ENCODE measurements around the gene KIDINS220.

The KIDINS220 gene

DNA sequence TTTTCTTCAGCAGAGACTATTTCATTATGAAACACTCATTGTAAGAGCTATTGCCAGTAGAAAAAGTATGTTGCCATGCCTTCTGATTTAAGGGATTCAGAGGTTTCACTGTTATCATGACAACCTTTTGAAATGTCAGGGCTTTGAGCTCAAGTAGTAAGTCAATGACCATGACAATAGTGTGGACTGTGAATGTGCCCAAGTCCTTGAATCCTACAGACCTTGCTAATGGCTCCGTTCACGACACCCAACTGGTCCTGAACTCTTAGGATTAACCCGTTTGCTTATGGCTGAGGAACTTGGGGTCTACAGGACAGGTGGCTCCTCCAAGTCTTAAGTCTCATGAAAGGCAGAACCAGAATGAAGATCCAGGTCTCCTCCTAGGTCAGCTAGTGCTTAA is 17.6 kb upstream of the KIDINS220 start:
- Histone ChIP-seq H3K27ac (no peak overlapping the region), H3K4me3 (no peak overlapping the region)

DNA sequence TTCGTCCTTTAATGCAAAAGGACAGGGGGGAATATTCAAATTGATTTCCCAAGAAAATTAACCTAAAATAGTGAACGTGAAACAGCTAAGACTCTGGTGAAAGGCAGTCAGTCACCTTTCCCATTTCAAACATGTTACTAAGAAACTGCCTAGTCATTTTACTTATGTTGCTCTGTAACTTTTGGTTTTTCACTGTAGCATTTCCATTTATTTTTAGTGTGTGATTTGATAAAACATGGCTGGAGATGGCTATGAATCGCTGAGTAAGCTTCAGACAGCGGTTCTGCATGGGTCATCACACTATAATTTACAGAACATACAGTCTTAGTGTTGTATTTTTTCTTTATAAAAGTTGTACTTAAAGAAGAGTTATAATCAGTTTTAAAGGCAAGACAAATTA is 16.0 kb upstream of the KIDINS220 start:
- H3K4me3 ChIP-seq, result no peak overlapping the region
- H3K27ac ChIP-seq, result no peak overlapping the region

DNA sequence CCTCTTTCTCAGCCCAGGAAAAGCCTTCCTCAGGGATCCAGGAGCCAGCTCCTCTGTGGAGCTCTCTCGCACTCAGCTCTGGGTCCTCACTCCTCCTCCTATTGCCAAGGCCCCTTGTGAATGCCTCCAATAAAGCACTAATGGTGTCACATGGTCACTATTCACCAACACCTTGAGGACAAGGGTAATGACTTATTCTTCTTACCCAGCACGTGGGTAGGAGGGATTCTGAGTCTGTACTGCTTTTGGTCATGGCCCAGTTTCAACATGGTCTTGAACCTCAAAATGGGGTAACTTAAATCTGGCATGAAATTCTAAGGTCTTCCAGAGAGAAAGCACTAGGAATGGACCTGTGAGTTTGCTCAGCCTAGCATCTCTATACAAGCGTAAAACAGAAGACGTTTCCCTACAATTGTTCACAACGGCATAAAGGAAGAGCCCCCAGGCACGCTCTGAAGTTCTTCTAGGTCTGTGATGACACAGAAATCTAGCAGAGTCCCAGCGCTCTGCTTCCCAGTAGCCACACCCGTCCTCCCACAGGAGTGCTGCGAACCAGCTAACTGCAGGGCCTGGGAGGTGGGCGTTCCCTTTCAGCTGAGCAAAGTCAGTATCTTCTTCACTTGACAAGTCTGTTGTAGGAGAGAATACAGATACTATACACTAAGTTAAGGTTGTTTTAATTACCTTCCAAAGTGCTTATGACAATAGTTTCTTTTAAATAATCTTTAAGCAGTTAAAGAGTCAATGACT is 14.6 kb upstream of the KIDINS220 start:
- no peak overlapping the region for H3K27ac ChIP-seq
- H3K4me3 ChIP-seq, result no peak overlapping the region

DNA sequence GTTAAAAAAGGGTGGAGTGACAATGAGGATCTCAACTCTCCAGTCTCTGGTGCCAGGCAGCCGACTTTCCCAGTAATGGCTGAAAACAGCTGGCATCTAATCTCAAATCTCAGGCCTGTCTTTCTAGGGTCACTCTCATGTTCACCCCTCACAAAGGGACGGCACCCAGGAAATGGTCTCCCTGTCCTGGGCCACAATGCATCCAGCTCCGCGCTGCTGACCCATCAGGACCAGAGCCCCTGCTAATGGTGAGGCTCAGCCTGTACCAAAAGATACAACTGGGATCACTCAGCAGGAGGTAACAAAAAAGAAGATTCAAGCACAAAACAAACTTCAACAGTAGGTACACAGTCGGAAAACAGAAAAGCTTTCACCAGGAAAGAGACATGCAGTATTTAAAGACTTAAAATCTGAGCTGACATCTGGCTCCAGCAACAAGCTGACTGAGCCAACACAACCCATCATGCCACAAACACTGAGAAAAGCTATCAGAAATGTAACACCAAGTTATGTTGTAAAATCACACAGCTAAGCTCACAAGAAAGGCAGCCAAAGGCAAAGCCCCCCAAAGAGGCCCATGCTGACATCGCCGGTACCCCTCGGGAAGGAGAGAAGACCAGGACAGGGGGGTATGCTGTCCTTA is 13.6 kb upstream of the KIDINS220 start:
- no peak overlapping the region for H3K27ac ChIP-seq
- H3K4me3 ChIP-seq, result no peak overlapping the region

DNA sequence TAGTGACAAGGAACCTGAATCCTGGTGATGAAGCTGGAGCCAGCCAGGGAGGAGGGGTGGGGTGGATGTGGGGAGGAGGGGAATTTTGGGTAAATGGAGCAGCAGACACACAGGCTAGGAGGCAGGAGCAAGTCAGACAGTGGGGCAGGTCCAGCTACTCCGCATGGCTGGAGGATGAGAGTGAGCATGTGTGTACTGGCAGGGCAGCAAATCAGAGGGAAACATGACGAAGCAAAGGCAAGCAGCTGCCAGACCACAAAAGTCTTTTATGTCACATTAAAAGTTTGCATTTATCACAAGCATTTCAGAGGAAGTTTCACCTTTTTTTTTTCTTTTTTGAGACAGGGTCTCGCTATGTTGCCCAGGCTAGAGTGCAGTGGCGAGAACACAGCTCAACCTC is 11.9 kb upstream of the KIDINS220 start:
- Histone ChIP-seq H3K4me3 (no peak overlapping the region), H3K27ac (no peak overlapping the region)

DNA sequence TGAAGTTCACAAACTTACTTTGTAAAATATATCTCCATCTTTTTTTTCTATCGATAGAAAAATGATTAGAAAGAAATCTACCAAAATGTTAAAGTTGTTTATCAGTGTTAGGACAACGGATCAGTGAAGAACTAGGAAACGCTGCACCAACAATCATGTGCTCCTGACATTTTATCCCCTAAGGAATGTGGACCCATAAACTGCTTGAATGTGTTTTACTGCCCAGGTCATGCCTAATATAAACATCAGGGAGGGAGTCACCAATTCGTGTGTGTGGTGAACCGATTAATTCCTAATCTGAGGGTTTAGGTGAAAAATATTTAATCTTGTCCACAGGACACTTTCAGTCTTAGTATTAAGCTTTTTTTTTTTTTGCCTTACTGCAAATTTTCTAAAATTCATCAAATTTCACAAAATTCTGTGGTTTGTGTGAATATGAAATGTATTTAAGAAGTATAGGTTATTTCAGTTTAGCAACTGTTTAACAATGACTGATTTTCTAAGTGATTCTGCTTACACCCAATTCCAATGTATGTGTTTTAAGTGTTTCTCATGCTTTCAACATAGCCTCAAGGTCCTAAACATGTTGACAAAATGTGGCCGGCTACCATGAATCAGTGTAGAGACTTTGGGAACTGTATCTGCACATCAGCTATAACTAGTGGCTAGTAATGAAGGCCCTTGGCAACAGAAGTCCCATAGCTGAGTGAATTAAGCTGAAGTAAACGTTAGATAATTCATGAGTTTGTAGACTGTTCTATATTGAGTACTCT is 11.1 kb upstream of the KIDINS220 start:
- Histone ChIP-seq H3K4me3 (no peak overlapping the region), H3K27ac (no peak overlapping the region)

DNA sequence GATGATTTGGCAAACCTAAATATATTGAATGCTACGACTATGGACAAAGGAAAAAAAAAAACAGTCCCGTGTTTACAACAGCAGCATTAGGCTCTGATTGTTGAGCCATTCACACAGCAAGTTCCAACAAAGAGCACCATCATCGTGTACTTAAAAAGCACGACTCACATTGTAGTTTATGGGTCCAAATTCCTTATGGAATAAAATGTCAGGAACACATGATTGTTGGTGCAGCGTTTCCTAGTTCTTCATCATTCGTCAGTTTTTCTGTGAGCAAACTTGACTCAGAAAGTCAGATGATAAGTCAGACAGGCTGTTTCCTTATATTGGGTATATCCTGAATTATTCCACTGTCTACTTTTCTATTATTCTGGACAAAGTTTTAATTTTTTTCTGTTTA is 10.0 kb upstream of the KIDINS220 start:
- no peak overlapping the region for H3K4me3 ChIP-seq
- no peak overlapping the region for H3K27ac ChIP-seq

DNA sequence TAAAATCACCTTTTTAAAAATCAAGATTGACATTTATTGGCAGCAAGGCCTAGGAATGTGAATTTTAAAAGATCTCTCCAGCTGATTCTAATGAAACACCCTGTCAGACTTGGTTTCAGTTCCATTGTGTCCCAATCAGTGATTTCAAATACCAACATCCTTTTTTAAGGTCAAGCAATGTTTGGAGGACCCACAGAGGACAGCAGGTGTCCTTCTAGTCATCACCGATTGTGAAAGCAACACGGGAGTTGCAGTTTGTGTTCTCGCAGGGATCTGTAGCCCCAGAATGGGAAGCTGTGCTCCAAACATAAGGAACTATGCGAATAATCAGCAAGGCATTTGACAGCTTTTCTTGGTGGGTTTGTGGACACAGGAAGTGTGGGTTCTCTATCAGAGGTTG is 4.5 kb upstream of the KIDINS220 start:
- no peak overlapping the region for H3K4me3 ChIP-seq
- H3K27ac ChIP-seq, result no peak overlapping the region

DNA sequence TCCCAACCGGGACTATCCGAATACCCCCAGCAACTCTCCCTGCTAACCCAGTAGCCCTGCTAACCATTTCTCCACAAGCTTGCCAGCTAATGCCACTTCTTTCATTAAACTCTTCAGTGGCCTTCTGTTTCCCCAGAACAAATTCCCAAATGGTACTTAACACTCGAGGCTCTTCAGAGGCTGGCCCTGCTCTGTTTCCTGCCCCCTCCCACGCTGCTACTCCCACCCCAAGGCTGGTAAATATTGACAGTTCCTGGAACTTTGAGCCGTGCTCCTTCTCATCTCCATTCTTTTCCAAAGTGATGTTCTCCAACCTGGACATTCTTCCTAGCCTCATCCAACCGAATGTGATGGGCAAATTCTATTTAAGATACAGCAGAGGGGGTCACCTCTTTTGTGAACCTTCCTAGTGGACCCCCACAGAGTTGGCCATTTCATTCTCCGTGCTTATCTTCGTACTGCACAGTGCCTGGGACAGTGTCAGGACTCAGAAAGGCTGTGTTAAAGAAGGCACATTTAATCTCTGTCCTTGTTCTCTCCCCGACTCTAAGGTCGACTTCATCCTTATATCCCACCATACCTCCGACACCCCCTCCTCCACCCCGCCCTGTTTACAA is 3.2 kb upstream of the KIDINS220 start:
- no peak overlapping the region for H3K4me3 ChIP-seq
- H3K27ac ChIP-seq, result no peak overlapping the region

DNA sequence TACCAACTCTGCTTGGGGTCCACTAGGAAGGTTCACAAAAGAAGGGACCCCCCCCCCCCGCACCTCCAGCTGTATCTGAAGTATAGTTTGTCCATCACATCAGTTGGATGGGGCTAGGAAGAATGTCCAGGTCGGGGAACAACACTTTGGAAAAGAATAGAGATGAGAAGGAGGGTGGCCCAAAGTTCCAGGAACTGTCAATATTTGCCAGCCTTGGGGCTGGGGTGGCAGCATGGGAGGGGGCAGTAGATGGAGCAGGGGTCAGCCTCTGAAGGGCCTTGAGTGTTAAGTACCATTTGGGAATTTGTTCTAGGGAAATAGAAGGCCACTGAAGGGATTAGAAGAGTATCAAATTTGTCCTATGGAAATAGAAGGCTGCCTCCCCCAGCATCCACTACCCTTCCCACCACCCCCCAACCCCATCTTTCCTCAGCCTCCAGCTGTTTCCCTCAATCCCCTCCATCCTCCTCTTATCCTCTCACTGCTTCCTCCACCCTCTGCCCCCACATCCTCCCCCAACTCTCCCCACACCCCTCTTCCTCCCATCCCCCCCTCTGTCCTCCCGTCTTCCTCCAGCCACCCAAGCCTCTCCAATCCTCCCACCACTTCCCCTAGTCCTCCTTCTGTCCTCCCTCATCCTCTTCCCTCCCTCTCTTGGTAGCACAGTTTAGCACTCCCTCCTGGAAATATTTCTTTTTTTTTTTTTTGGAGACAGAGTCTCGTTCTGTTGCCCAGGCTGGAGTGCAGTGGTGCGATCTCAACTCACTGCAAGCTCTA is 2.0 kb upstream of the KIDINS220 start:
- no peak overlapping the region for H3K4me3 ChIP-seq
- no peak overlapping the region for H3K27ac ChIP-seq

DNA sequence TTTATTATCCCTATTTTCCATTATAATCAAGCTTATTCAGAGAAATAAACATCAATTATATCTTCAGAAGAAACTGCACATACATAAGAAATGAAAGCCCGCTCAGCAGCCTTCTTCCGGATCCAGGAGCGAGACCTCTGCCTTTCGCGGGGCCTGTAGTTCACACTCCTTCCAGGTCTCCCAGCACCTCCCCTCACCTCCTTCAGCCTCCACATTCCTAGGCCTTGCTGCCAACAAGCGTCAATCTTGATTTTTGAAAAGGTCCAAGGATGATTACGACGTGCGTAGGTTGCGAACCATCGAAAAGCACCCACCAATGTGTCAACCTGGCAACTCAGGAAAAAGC is 355 bp upstream of the KIDINS220 start:
- peak overlapping the region; percentile 11 to 100 (median 98) for H3K4me3 ChIP-seq
- peak overlapping the region in 5 of 21 experiments; percentile 7 to 95 (median 91) for H3K27ac ChIP-seq

DNA sequence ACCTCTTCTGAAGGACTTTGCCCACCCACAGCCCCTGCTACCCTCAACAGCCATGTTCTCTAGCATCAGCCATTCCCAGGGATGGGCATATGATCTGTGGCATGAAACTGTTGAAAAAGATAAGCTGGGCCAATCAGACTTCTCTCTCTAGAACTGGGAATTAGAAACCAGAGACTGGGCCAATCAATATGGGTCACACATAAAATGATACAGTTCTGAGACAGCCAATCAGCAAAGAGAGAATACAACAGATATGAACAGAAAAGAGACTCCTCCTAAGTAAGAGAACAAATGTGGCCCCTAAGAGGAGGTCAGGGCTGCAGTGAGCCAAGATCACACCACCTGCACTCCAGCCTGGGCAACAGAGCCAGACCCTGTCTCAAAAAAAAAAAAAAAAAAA is 2.1 kb downstream of the KIDINS220 start:
- no peak overlapping the region for H3K4me3 ChIP-seq
- no peak overlapping the region for H3K27ac ChIP-seq

DNA sequence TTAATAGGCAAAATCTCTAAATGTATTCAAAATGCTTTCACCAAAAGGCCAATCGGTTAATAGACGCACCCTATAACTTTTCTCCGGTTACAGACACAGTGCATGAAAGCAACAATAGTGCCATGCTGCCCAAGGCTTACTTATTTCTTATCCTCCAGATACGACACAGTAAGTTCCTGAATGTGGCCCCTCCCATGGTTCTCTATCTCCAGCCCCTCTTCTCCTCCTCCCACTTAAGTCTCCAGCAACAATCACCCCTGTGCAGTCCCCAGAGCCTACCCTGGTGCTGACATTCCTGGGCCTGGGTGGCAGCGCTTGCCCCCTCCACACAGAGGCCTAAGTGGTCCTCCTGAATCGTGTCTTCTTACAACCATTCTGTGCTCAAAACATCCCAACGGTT is 3.6 kb downstream of the KIDINS220 start:
- no peak overlapping the region for H3K4me3 ChIP-seq
- no peak overlapping the region for H3K27ac ChIP-seq

DNA sequence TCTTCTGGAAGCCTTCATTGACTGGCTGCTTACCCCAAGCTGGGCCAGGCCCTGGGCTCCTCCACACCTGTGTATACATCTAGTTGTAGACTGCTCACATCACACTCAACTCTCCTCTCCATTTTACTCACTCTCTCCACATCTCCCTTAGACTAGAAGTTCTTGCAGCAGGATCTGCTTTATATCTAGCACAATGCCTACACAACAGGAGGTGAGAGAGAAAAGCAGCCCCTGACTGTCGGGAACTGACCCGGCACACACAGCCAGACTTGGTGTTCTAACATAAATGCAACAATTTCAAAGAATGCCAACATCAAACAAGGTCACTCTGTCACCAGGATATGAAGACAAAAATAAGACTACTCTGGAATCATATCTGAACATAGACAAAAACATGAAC is 5.9 kb downstream of the KIDINS220 start:
- Histone ChIP-seq H3K27ac (peak overlapping the region in 1 of 21 experiments; percentile 31), H3K4me3 (no peak overlapping the region)

DNA sequence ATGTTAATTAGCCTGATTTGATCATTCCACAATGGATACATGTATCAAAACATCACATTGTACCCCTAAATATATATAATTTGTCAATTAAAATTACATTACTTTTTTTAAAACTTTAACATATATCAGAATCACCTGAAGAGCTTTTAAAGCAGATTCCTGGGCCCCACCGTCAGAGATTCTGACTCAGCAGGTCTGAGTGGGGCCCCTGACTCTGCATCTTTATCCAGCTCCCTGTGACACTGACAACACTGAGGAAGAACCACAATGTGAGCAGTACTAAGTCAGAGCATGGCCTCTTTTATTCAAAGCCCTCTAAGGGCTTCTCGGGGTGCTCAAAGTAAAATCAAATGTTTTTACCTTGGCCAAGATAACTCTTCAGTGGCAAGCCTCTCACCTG is 9.7 kb downstream of the KIDINS220 start:
- Histone ChIP-seq H3K27ac (no peak overlapping the region), H3K4me3 (no peak overlapping the region)

DNA sequence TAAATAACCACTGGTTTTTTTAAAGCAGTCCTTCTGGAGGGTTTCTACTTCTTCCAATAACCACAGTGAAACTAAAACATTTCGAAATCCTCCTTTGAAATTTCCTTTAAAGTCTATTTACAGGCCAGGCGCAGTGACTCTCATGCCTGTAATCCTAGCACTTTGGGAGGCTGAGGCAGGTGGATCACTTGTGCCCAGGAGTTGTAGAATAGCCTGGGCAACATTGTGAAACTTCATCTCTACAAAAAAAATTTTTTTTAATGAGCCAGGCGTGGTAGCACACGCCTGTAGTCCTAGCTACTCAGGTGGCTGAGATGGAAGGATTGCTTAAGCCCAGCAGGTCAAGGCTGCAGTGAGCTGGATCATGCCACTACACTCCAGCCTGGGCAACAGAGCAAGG is 15.2 kb downstream of the KIDINS220 start:
- H3K4me3 ChIP-seq, result no peak overlapping the region
- peak overlapping the region in 2 of 21 experiments; percentile 1 to 9 for H3K27ac ChIP-seq

DNA sequence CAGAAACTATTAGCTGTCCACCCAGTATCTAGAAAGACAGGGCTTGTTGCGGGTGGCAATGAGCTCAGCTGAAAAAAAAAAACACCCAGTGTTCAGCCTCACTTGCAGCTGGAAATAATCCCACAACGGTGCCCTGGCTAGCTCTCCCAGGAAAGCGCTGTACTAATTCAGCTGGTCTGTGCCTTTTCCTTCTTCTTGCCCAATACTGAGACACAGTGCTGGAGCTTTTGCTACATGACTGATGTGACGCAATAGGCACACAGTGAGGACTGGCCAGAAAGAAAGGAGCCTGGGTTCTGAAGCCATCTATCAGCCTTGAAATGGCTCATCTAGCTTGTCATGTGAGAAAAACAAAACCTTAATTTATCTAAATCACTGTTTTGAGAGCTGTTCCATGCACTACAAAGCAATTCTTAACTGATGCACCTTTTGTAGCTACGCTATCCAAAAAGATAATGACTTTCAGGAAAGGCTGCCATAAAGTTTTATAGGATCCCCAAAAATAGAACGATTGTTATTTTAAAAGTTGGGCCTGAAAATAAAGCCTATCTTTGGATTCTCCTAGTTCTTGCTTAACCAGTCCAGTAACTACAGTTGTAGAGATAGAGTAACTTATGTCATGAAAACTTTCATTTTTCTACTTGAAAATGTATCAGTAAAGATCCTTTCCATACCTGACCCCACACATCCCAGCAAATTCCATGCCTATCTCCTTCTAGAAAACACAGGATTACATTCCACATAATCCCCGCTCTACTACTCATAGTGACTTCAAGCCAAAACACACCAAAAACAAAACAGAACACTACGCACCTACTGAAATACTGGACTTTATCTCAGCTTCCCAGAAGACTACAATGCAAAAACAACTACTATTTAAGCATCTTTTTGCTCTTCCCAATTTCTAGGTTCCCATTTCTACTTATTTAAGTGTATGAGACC is 15.9 kb downstream of the KIDINS220 start:
- Histone ChIP-seq H3K27ac (peak overlapping the region in 3 of 21 experiments; percentile 0 to 9 (median 1)), H3K4me3 (no peak overlapping the region)

DNA sequence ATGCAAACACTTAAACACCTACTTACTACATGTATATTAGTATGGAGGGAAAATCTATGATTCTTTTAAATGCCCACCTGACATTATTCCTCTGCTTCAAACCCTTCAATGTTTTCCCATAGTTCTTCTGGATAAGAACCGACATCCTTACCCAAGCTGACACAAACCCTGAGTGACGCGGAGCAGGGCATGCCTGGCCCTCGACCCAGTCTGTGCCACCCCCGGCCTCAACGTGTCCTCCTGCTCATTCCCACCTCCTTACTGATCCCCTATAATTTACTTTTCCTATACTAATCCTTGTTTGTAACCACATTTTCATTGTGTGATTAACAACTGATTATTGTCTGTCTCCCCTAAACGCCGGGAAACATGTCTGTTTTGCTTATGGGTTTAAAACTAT is 17.5 kb downstream of the KIDINS220 start:
- Histone ChIP-seq H3K27ac (no peak overlapping the region), H3K4me3 (no peak overlapping the region)

DNA sequence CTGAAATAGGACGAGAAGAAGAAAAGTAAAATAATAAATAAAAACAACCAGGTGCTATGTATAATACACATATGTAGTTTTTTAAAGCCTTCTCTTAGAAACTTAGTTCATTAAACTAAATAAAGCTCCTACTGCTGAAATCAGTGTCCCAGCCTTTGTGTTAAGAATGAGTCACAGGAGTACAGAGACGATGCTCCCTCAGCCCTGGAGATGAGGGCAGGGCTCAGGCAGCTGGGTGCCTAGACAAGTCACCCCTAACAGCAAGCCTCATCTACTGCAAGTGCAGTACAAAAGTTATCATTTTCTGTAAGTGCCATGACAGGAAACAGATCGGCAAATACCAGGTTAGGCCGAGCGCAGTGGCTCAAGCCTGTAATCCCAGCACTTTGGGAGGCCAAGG is 18.2 kb downstream of the KIDINS220 start:
- no peak overlapping the region for H3K27ac ChIP-seq
- no peak overlapping the region for H3K4me3 ChIP-seq
